B cell (primary cell): Measurements from ENCODE around the gene ELMOD2. TPM values are rescaled to one million over a fixed set of nuclear protein-coding genes. Genes with fewer than 3 reads are reported as not detected.

ENCODE experiments used
- ATAC-seq: fragments of 200-7000 bp; cut with Tn5 transposase; one replicate; pipeline ENCODE4 v1.10.0; 2021; ENCODE audit warnings: low read depth, mild to moderate bottlenecking, moderate number of reproducible peaks, moderate library complexity
- CTCF ChIA-PET: fragments of 350-600 bp; sonication (Branson Sonifier 250); formaldehyde crosslinking; loops from one replicate; lab custom pipeline; 2021; ENCODE audit warnings: antibody characterized with exemption, inconsistent platforms; lab: Charles Lee
- POLR2A ChIA-PET: fragments of 350-600 bp; sonication (Branson Sonifier 250); formaldehyde crosslinking; loops from one replicate; lab custom pipeline; 2021; ENCODE audit warnings: antibody characterized with exemption; lab: Charles Lee
- DNase-seq: peaks from one replicate; pipeline ENCODE4 v3.0.0; 2013
- H2AFZ ChIP-seq: 2 replicates; pipeline ENCODE4 v1.6.1; 2012; ENCODE audit warnings: mild to moderate bottlenecking, low read depth, low read length; ENCODE audit not compliant: insufficient read depth, poor library complexity, severe bottlenecking
- H3K27ac ChIP-seq, 2 donors: 1 replicate in 1 of 2; 2 replicates in 1 of 2; pipeline ENCODE4 v1.5.1; 2012 to 2013; ENCODE audit warnings: low read length in 2 of 2, mild to moderate bottlenecking in 2 of 2, moderate library complexity in 1 of 2
- H3K27me3 ChIP-seq, 4 experiments: fragments of 200-600 bp in 1 of 4; sonication (generic) in 1 of 4; replicated peaks in 1 of 4; 1 replicate in 2 of 4; 2 replicates in 2 of 4; pipeline versions ENCODE4 v1.6.1 to v1.7.0; 2013 to 2016; ENCODE audit warnings: low read length in 3 of 4, mild to moderate bottlenecking in 2 of 4, mixed read lengths in 1 of 4, moderate library complexity in 1 of 4; ENCODE audit not compliant: insufficient read depth in 4 of 4, control insufficient read depth in 3 of 4; ENCODE audit errors: control extremely low read depth in 1 of 4
- H3K36me3 ChIP-seq, 2 experiments: replicated peaks in 1 of 2; 1 replicate in 1 of 2; 2 replicates in 1 of 2; pipeline versions ENCODE4 v1.6.1 to v1.7.1; 2013; ENCODE audit warnings: low read length in 1 of 2; ENCODE audit not compliant: insufficient read depth in 2 of 2, control insufficient read depth in 1 of 2; ENCODE audit errors: control extremely low read depth in 1 of 2, extremely low read depth in 1 of 2
- H3K4me1 ChIP-seq, 2 donors: fragments of 200-600 bp in 1 of 2; sonication (generic) in 1 of 2; 1 replicate in 1 of 2; 2 replicates in 1 of 2; pipeline versions ENCODE4 v1.5.1 to v1.6.1; 2013 to 2017; ENCODE audit warnings: low read length in 2 of 2; ENCODE audit not compliant: control insufficient read depth in 2 of 2, insufficient read depth in 2 of 2
- H3K4me2 ChIP-seq: replicated peaks from 2 replicates; pipeline ENCODE3; 2012; ENCODE audit warnings: mild to moderate bottlenecking, low read depth, low read length; ENCODE audit not compliant: poor library complexity, severe bottlenecking
- H3K4me3 ChIP-seq, 5 experiments: fragments of 200-600 bp in 1 of 5; sonication (generic) in 1 of 5; 1 replicate in 3 of 5; 2 replicates in 2 of 5; pipeline versions ENCODE4 v1.5.1 to v1.7.0; 2011 to 2016; ENCODE audit warnings: low read length in 4 of 5, mild to moderate bottlenecking in 4 of 5, low read depth in 2 of 5, control low read depth in 1 of 5, moderate library complexity in 1 of 5; ENCODE audit not compliant: insufficient read depth in 1 of 5; ENCODE audit errors: control extremely low read depth in 1 of 5, extremely low read depth in 1 of 5
- H3K79me2 ChIP-seq: fragments of 200-600 bp; sonication (generic); one replicate; pipeline ENCODE4 v1.6.0; 2016; ENCODE audit warnings: low read length; ENCODE audit not compliant: control insufficient read depth, insufficient read depth
- H3K9ac ChIP-seq: fragments of 200-600 bp; sonication (generic); 2 replicates; pipeline ENCODE4 v1.6.1; 2017; ENCODE audit warnings: mild to moderate bottlenecking, low read length, moderate library complexity
- H3K9me3 ChIP-seq, 3 donors: one replicate each; pipeline versions ENCODE4 v1.6.1 to v1.7.1; 2013; ENCODE audit warnings: low read length in 2 of 3; ENCODE audit not compliant: control insufficient read depth in 2 of 3, insufficient read depth in 1 of 3; ENCODE audit errors: control extremely low read depth in 1 of 3
- H4K20me1 ChIP-seq: 2 replicates; pipeline ENCODE4 v1.6.0; 2012; ENCODE audit warnings: mild to moderate bottlenecking, low read length; ENCODE audit not compliant: insufficient read depth, control insufficient read depth, poor library complexity, severe bottlenecking
- H3K27ac Mint-ChIP-seq: one replicate; pipeline ENCODE4 v1.8.0; 2021; ENCODE audit warnings: mixed read lengths
- H3K27me3 Mint-ChIP-seq: one replicate; pipeline ENCODE4 v1.8.0; 2021; ENCODE audit warnings: mixed read lengths
- H3K4me1 Mint-ChIP-seq: one replicate; pipeline ENCODE4 v1.8.0; 2021; ENCODE audit warnings: mixed read lengths
- H3K4me3 Mint-ChIP-seq: one replicate; pipeline ENCODE4 v1.8.0; 2021; ENCODE audit warnings: mixed read lengths
- H3K9me3 Mint-ChIP-seq: one replicate; pipeline ENCODE4 v1.8.0; 2022; ENCODE audit warnings: mixed read lengths; ENCODE audit not compliant: insufficient read depth
- CTCF ChIP-seq: fragments of 200-600 bp; IDR thresholded peaks from one replicate; pipeline ENCODE4 v1.8.0; 2022; ENCODE audit warnings: antibody characterized with exemption, mild to moderate bottlenecking
- EZH2 ChIP-seq: IDR thresholded peaks from 2 replicates; pipeline ENCODE4 v1.6.1; 2012; ENCODE audit warnings: borderline replicate concordance, low read depth, mild to moderate bottlenecking, moderate library complexity, low read length; ENCODE audit not compliant: insufficient read depth, poor library complexity, severe bottlenecking
- WGBS: methylation state at CpG from one replicate; pipeline ENCODE4 v1.1.5; 2013; ENCODE audit warnings: missing lambda C conversion rate; ENCODE audit not compliant: insufficient coverage; 5-methylcytosine and 5-hydroxymethylcytosine counted together
- intact Hi-C: fragments of 100-400 bp; cut with micrococcal nuclease; formaldehyde crosslinking; loops from one replicate; pipeline ENCODE4 v1.10.0; 2022
- polyA plus RNA-seq: library from polyadenylated mRNA; depleted of rRNA; stranded (reverse); fragments of >200 nt; gene quantifications from 2 replicates; pipeline ENCODE4 v1.2.3, GENCODE V29; 2012
- total RNA-seq, 2 donors: library from RNA; stranded (reverse); fragments of 120-200 nt in 1 of 2; gene quantifications; 1 replicate in 1 of 2; 2 replicates in 1 of 2; pipeline versions ENCODE4 v1.2.3 to v1.2.4, GENCODE V29; 2013 to 2022

ELMOD2 gene
- total and polyA plus RNA-seq, 2 donors (not counting 1 experiment from before 2014, with no cell fraction given), result 2.2 to 25.3 TPM

GRCh38 chr4:140600408-140600807, 76.4 kb downstream of the ELMOD2 start:
- DNase-seq (no peak), ATAC-seq (no peak)
- ChIA-PET POLR2A (no interaction called here), CTCF (interaction anchor here (0.9 kb wide), 1 partner anchor 33 kb away, joined by 3 read pairs; no protein-coding TSS in a partner anchor)
- no peak overlapping the region for H3K9ac ChIP-seq
- H3K79me2 ChIP-seq, result no peaks in the 10 kb centered on the region
- H3K27ac ChIP-seq, result no peak overlapping the region
- Mint-ChIP-seq H3K9me3 (no peaks in the 10 kb centered on the region), H3K4me1 (no peaks in the 10 kb centered on the region), H3K27ac (no peak overlapping the region), H3K4me3 (no peak overlapping the region), H3K27me3 (peaks cover 29% of the 10 kb centered on the region)
- intact Hi-C loops, result no loop called here
- H3K4me1 ChIP-seq, result no peaks in the 10 kb centered on the region
- H3K4me2 ChIP-seq, result no peak overlapping the region
- no peaks in the 10 kb centered on the region for H4K20me1 ChIP-seq
- WGBS, result 95% methylated on average over 7 of the region's 8 CpGs
- H3K36me3 ChIP-seq, result no peaks in the 10 kb centered on the region
- no peak overlapping the region for H2AFZ ChIP-seq
- H3K27me3 ChIP-seq, result peaks cover 0 to 3% (median 0%) of the 10 kb centered on the region in 4 experiments
- no peaks in the 10 kb centered on the region for H3K9me3 ChIP-seq
- H3K4me3 ChIP-seq, result no peak overlapping the region
- TF ChIP-seq CTCF, result no peak
- TF ChIP-seq EZH2, result no peak

- CTCF ChIA-PET, result interaction anchor here (0.8 to 1.3 kb wide), 2 partner anchors 9 to 16 kb away, joined by 3 read pairs; no protein-coding TSS in a partner anchor
- H3K9ac ChIP-seq, result no peak overlapping the region
- H3K4me3 ChIP-seq, result no peak overlapping the region
- no peak overlapping the region for H3K4me2 ChIP-seq
- no peaks in the 10 kb centered on the region for H3K9me3 ChIP-seq
- H3K27me3 Mint-ChIP-seq, result peaks cover 41% of the 10 kb centered on the region
- H2AFZ ChIP-seq, result no peak overlapping the region
- H3K4me3 Mint-ChIP-seq, result no peak overlapping the region
- 91% methylated on average over 2 of the region's 2 CpGs for WGBS
- H3K27ac ChIP-seq, result no peak overlapping the region
- H3K36me3 ChIP-seq, result no peaks in the 10 kb centered on the region
- no peaks in the 10 kb centered on the region for H3K9me3 Mint-ChIP-seq
- POLR2A ChIA-PET, result no interaction called here
- intact Hi-C loops, result no loop called here
- DNase-seq, result no peak
- H3K4me1 ChIP-seq, result no peaks in the 10 kb centered on the region
- H3K4me1 Mint-ChIP-seq, result no peaks in the 10 kb centered on the region
- H4K20me1 ChIP-seq, result no peaks in the 10 kb centered on the region
- H3K79me2 ChIP-seq, result no peaks in the 10 kb centered on the region
- TF ChIP-seq EZH2 (no peak), CTCF (no peak)
- H3K27me3 ChIP-seq, result peaks cover 0 to 3% (median 0%) of the 10 kb centered on the region in 4 experiments
- no peak for ATAC-seq
- H3K27ac Mint-ChIP-seq, result no peak overlapping the region
Observed at GRCh38 chr4:140602714-140603113, 78.7 kb downstream of the ELMOD2 start.
